Esophagus muscularis mucosa (tissue), 4 donors: ENCODE data around the gene POC1A. TPM values are rescaled to one million over a fixed set of nuclear protein-coding genes. Genes with fewer than 3 reads are reported as not detected.

Source experiments
- DNase-seq: peaks from one replicate; pipeline ENCODE4 v3.0.0-alpha.2; 2017; ENCODE audit errors: extremely low spot score
- H3K27ac ChIP-seq, 4 donors: fragments of 200-600 bp; sonication (generic); replicated peaks in 1 of 4; 1 replicate in 3 of 4; 2 replicates in 1 of 4; pipeline ENCODE4 v1.5.1; 2016 to 2019; ENCODE audit warnings: mild to moderate bottlenecking in 1 of 4
- H3K27me3 ChIP-seq, 4 donors: fragments of 200-600 bp; sonication (generic); one replicate each; pipeline versions ENCODE4 v1.5.1 to v1.6.0; 2016 to 2019
- H3K36me3 ChIP-seq, 4 donors: fragments of 200-600 bp; sonication (generic); one replicate each; pipeline ENCODE4 v1.5.1; 2016 to 2019
- H3K4me1 ChIP-seq, 4 donors: fragments of 200-600 bp; sonication (generic); one replicate each; pipeline ENCODE4 v1.5.1; 2016 to 2019
- H3K4me3 ChIP-seq, 4 donors: fragments of 200-600 bp; sonication (generic); 1 replicate in 2 of 4; 2 replicates in 2 of 4; pipeline ENCODE4 v1.5.1; 2016 to 2019; ENCODE audit warnings: mild to moderate bottlenecking in 4 of 4, moderate library complexity in 1 of 4
- H3K9me3 ChIP-seq, 4 donors: fragments of 200-600 bp; sonication (generic); 1 replicate in 3 of 4; 2 replicates in 1 of 4; pipeline ENCODE4 v1.5.1; 2016 to 2019
- EP300 ChIP-seq: sonication (generic); formaldehyde crosslinking; IDR thresholded peaks from one replicate; pipeline ENCODE4 v1.6.1; 2017; ENCODE audit warnings: antibody characterized with exemption
- POLR2A ChIP-seq: fragments of 450-650 bp; IDR thresholded peaks from one replicate; pipeline ENCODE4 v1.6.1; 2017; ENCODE audit warnings: antibody characterized with exemption, moderate library complexity, mild to moderate bottlenecking, low read depth
- POLR2AphosphoS5 ChIP-seq, 2 donors: sonication (generic); formaldehyde crosslinking; IDR thresholded peaks; one replicate each; pipeline ENCODE4 v1.6.1; 2017; ENCODE audit warnings: antibody characterized with exemption in 2 of 2
- WGBS: methylation state at CpG from one replicate; pipeline ENCODE4 v1.1.5; 2018; 5-methylcytosine and 5-hydroxymethylcytosine counted together
- intact Hi-C: fragments of 100-400 bp; cut with DNase I; formaldehyde crosslinking; loops from one replicate; pipeline ENCODE4 v1.15.1; 2023
- total RNA-seq, 4 donors: library from RNA; depleted of rRNA; stranded (reverse); fragments of >200 nt; gene quantifications; one replicate each; pipeline versions ENCODE4 v1.1.0 to v1.2.1, GENCODE V29; 2016
- TF ChIP-seq, protein P1 (sequence below), 3 experiments: fragments of 200-600 bp in 2 of 3; fragments of 450-650 bp in 1 of 3; sonication (generic) in 2 of 3; IDR thresholded peaks; one replicate each; pipeline ENCODE4 v1.5.1; 2017 to 2019; ENCODE audit warnings: antibody characterized with exemption in 3 of 3, mild to moderate bottlenecking in 2 of 3, moderate library complexity in 1 of 3

Gene POC1A
- total RNA-seq, 4 donors from 2014 or later, result 0.71 to 2.1 (median 1.2) TPM

- Histone ChIP-seq H3K4me3 (no peak overlapping the region), H3K4me1 (peaks cover 34 to 46% (median 39%) of the 10 kb centered on the region in 4 donors), H3K36me3 (no peaks in the 10 kb centered on the region), H3K27me3 (no peaks in the 10 kb centered on the region), H3K9me3 (no peaks in the 10 kb centered on the region), H3K27ac (no peak overlapping the region)
- TF ChIP-seq, protein P1, sequence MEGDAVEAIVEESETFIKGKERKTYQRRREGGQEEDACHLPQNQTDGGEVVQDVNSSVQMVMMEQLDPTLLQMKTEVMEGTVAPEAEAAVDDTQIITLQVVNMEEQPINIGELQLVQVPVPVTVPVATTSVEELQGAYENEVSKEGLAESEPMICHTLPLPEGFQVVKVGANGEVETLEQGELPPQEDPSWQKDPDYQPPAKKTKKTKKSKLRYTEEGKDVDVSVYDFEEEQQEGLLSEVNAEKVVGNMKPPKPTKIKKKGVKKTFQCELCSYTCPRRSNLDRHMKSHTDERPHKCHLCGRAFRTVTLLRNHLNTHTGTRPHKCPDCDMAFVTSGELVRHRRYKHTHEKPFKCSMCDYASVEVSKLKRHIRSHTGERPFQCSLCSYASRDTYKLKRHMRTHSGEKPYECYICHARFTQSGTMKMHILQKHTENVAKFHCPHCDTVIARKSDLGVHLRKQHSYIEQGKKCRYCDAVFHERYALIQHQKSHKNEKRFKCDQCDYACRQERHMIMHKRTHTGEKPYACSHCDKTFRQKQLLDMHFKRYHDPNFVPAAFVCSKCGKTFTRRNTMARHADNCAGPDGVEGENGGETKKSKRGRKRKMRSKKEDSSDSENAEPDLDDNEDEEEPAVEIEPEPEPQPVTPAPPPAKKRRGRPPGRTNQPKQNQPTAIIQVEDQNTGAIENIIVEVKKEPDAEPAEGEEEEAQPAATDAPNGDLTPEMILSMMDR (IDR thresholded peaks at IDR 0.05), result no peak
- TF ChIP-seq POLR2AphosphoS5 (IDR thresholded peaks at IDR 0.05) (no peak), POLR2A (no peak), EP300 (no peak)
- DNase-seq, result no peak
- 88% methylated on average over 6 of the region's 6 CpGs for WGBS
- intact Hi-C loops, result no loop called here
Observed at GRCh38 chr3:52086461-52086860, 67.8 kb downstream of the POC1A start.

- no peak for DNase-seq
- no peak overlapping the region for H3K4me3 ChIP-seq
- TF ChIP-seq, protein P1 (IDR thresholded peaks at IDR 0.05), result no peak
- no peak for TF ChIP-seq POLR2AphosphoS5 (IDR thresholded peaks at IDR 0.05)
- no peak for TF ChIP-seq EP300
- no peak for TF ChIP-seq POLR2A
- 72% methylated on average over 7 of the region's 10 CpGs for WGBS
- intact Hi-C loops, result no loop called here
- no peaks in the 10 kb centered on the region for H3K9me3 ChIP-seq
- peaks cover 34 to 42% (median 38%) of the 10 kb centered on the region in 4 donors for H3K4me1 ChIP-seq
- no peak overlapping the region for H3K27ac ChIP-seq
- H3K36me3 ChIP-seq, result no peaks in the 10 kb centered on the region
- H3K27me3 ChIP-seq, result no peaks in the 10 kb centered on the region
Observed at GRCh38 chr3:52085681-52086282, 68.4 kb downstream of the POC1A start.

- TF ChIP-seq POLR2AphosphoS5 (IDR thresholded peaks at IDR 0.05) (no peak), POLR2A (no peak), EP300 (no peak)
- TF ChIP-seq, protein P1 (IDR thresholded peaks at IDR 0.05), result no peak
- H3K9me3 ChIP-seq, result no peaks in the 10 kb centered on the region
- no peaks in the 10 kb centered on the region for H3K27me3 ChIP-seq
- intact Hi-C loops, result loop anchor here (5.0 kb wide), 1 partner anchor 52 kb away; no protein-coding TSS in a partner anchor
- H3K36me3 ChIP-seq, result no peaks in the 10 kb centered on the region
- no peak overlapping the region for H3K27ac ChIP-seq
- no peak overlapping the region for H3K4me3 ChIP-seq
- peaks cover 27 to 35% (median 31%) of the 10 kb centered on the region in 4 donors for H3K4me1 ChIP-seq
- no peak for DNase-seq
- 85% methylated on average over 7 of the region's 13 CpGs for WGBS
Observed at GRCh38 chr3:52084954-52085680, 69.1 kb downstream of the POC1A start.

DNA sequence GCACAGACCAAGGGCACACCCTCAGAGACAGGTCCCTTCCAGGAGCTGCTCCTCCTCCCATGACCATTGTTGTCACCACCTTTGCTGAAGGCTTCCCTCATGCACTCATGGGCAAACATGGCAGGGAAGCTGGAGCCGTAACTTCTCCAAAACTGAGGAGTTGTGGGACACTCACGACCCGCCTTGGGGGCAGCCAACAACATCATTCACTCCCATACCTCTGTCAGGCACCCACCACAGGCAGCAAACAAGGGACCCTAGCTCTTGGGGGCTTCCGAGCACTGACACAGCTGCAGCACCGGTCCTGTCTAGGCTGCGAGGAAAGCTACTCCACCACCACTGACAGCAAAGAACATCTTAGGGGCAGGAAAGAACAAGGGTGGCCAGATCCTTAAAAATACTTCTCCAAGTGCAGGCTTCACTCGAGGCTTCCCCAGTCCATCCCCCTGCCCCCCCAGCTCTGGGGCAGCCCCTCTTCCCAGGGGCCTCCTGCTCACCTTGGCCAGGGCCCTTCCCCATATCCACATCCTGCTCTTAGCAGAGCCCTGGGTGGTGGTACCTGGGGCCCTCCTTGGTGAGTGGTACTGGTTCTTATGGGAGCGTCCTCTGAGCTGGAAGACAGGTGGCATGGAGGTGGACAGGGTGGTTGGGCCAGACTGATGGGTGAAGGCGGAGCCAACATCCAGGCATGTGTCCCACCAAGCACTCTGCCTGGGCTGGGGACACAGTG, 69.8 kb downstream of the POC1A start:
- WGBS, result 96% methylated on average over 4 of the region's 9 CpGs
- no peaks in the 10 kb centered on the region for H3K9me3 ChIP-seq
- H3K36me3 ChIP-seq, result no peaks in the 10 kb centered on the region
- H3K27ac ChIP-seq, result no peak overlapping the region
- peaks cover 20 to 28% (median 24%) of the 10 kb centered on the region in 4 donors for H3K4me1 ChIP-seq
- intact Hi-C loops, result loop anchor here (5.0 kb wide), 1 partner anchor 53 kb away; no protein-coding TSS in a partner anchor
- no peaks in the 10 kb centered on the region for H3K27me3 ChIP-seq
- TF ChIP-seq, protein P1 (IDR thresholded peaks at IDR 0.05), result no peak
- no peak for TF ChIP-seq POLR2A
- TF ChIP-seq POLR2AphosphoS5 (IDR thresholded peaks at IDR 0.05), result no peak
- no peak for TF ChIP-seq EP300
- H3K4me3 ChIP-seq, result no peak overlapping the region
- no peak for DNase-seq
